Measurements from ENCODE around the gene CPXM2. TPM values are rescaled to one million over a fixed set of nuclear protein-coding genes. Genes with fewer than 3 reads are reported as not detected.
"Not testable (repeated sequence)": the region's sequence is repeated elsewhere in the genome, so short reads cannot be mapped to it uniquely, and the experiment has no call there.

CPXM2 gene
- total and polyA plus RNA-seq, 2 donors (not counting 1 experiment from before 2014, with no cell fraction given): 3.1 to 48.1 TPM

GRCh38 chr10:123741146-123741545 lies 150.5 kb downstream of the CPXM2 start:
- Histone ChIP-seq H3K9ac (ENCODE audit: insufficient read depth, low read length) (no peak overlapping the region), H3K9me3 (ENCODE audit: control insufficient read depth, insufficient read depth, low read depth, low read length) (no peaks in the 10 kb centered on the region), H4K20me1 (ENCODE audit: control insufficient read depth, extremely low read depth, insufficient read depth, low read length) (no peaks in the 10 kb centered on the region), H3K4me2 (ENCODE audit: extremely low read depth, insufficient read depth, low read length) (no peak overlapping the region), H3K27me3 (ENCODE audit: control insufficient read depth, insufficient read depth, low read length) (no peaks in the 10 kb centered on the region), H3K4me1 (ENCODE audit: control insufficient read depth, extremely low read depth, insufficient read depth, low read length) (no peaks in the 10 kb centered on the region), H3K4me3 (replicated peaks in 1 of 4; ENCODE audit: control extremely low read depth in 1 of 4, insufficient read depth in 1 of 4, low read depth in 3 of 4, low read length in 4 of 4) (no peak overlapping the region), H3K27ac (ENCODE audit: insufficient read depth, low read length) (no peak overlapping the region), H2AFZ (ENCODE audit: low read length) (no peak overlapping the region), H3K36me3 (ENCODE audit: control insufficient read depth, insufficient read depth, low read length) (no peaks in the 10 kb centered on the region), H3K79me2 (ENCODE audit: control insufficient read depth, insufficient read depth, low read length) (no peaks in the 10 kb centered on the region)
- no peak for DNase-seq (ENCODE audit: low read depth in 2 of 2)
- no peak for TF ChIP-seq CTCF (conservative IDR thresholded peaks at IDR 0.05 in 1 of 2, IDR thresholded peaks at IDR 0.05 in 1 of 2; ENCODE audit: low read depth in 1 of 2, low read length in 2 of 2)
- no peak for TF ChIP-seq EZH2 (IDR thresholded peaks at IDR 0.05; ENCODE audit: low read length, missing control alignments)

- not testable (repeated sequence) for H3K9me3 ChIP-seq (ENCODE audit: control insufficient read depth, insufficient read depth, low read depth, low read length); H3K4me2 ChIP-seq (ENCODE audit: extremely low read depth, insufficient read depth, low read length); H3K4me3 ChIP-seq (replicated peaks in 1 of 4; ENCODE audit: control extremely low read depth in 1 of 4, insufficient read depth in 1 of 4, low read depth in 3 of 4, low read length in 4 of 4); H3K36me3 ChIP-seq (ENCODE audit: control insufficient read depth, insufficient read depth, low read length); H3K4me1 ChIP-seq (ENCODE audit: control insufficient read depth, extremely low read depth, insufficient read depth, low read length); H3K79me2 ChIP-seq (ENCODE audit: control insufficient read depth, insufficient read depth, low read length); H4K20me1 ChIP-seq (ENCODE audit: control insufficient read depth, extremely low read depth, insufficient read depth, low read length); H3K27me3 ChIP-seq (ENCODE audit: control insufficient read depth, insufficient read depth, low read length); H3K9ac ChIP-seq (ENCODE audit: insufficient read depth, low read length); H2AFZ ChIP-seq (ENCODE audit: low read length); DNase-seq (ENCODE audit: low read depth in 2 of 2); H3K27ac ChIP-seq (ENCODE audit: insufficient read depth, low read length)
These were observed 154.7 kb downstream of the CPXM2 start for GRCh38 chr10:123736917-123737316.

- Histone ChIP-seq H3K27ac (ENCODE audit: insufficient read depth, low read length) (no peak overlapping the region), H3K36me3 (ENCODE audit: control insufficient read depth, insufficient read depth, low read length) (no peaks in the 10 kb centered on the region), H3K27me3 (ENCODE audit: control insufficient read depth, insufficient read depth, low read length) (no peaks in the 10 kb centered on the region), H3K9ac (ENCODE audit: insufficient read depth, low read length) (no peak overlapping the region), H3K9me3 (ENCODE audit: control insufficient read depth, insufficient read depth, low read depth, low read length) (no peaks in the 10 kb centered on the region), H3K4me3 (replicated peaks in 1 of 4; ENCODE audit: control extremely low read depth in 1 of 4, insufficient read depth in 1 of 4, low read depth in 3 of 4, low read length in 4 of 4) (no peak overlapping the region), H2AFZ (ENCODE audit: low read length) (no peak overlapping the region), H3K4me1 (ENCODE audit: control insufficient read depth, extremely low read depth, insufficient read depth, low read length) (no peaks in the 10 kb centered on the region), H3K79me2 (ENCODE audit: control insufficient read depth, insufficient read depth, low read length) (no peaks in the 10 kb centered on the region), H3K4me2 (ENCODE audit: extremely low read depth, insufficient read depth, low read length) (no peak overlapping the region), H4K20me1 (ENCODE audit: control insufficient read depth, extremely low read depth, insufficient read depth, low read length) (no peaks in the 10 kb centered on the region)
- DNase-seq (ENCODE audit: low read depth in 2 of 2): no peak
- TF ChIP-seq CTCF (conservative IDR thresholded peaks at IDR 0.05 in 1 of 2, IDR thresholded peaks at IDR 0.05 in 1 of 2; ENCODE audit: low read depth in 1 of 2, low read length in 2 of 2) (no peak), EZH2 (IDR thresholded peaks at IDR 0.05; ENCODE audit: low read length, missing control alignments) (no peak)
These were observed 162.1 kb downstream of the CPXM2 start for GRCh38 chr10:123729523-123729922.
